HEK293 (cell line): ENCODE measurements around the gene SREBF2.
A peak's percentile ranks its signal among the peaks of the same experiment; 100 is the strongest.

Experiments used
- CTCF ChIA-PET: fragments of 350-600 bp; formaldehyde crosslinking; extraction: SDS; loops from one replicate; lab custom pipeline; 2021; ENCODE audit warnings: antibody characterized with exemption; lab: Yijun Ruan, JAX
- POLR2A ChIA-PET: fragments of 300-600 bp; formaldehyde crosslinking; extraction: SDS; loops from one replicate; lab custom pipeline; 2020; ENCODE audit warnings: antibody characterized with exemption, inconsistent platforms; lab: Yijun Ruan, JAX
- H3K27ac ChIP-seq: fragments of 200-500 bp; sonication (Bioruptor generic); 2 replicates; pipeline ENCODE4 v1.5.1; 2014; ENCODE audit warnings: low read depth, low read length, control low read depth, inconsistent platforms; ENCODE audit errors: extremely low read depth
- H3K36me3 ChIP-seq, 2 experiments: fragments of 200-500 bp in 1 of 2; sonication (Bioruptor generic) in 1 of 2; 1 replicate in 1 of 2; 2 replicates in 1 of 2; pipeline ENCODE4 v1.5.1; 2014 to 2017; ENCODE audit warnings: inconsistent platforms in 2 of 2, low read length in 2 of 2; ENCODE audit not compliant: control insufficient read depth in 2 of 2, insufficient read depth in 1 of 2
- H3K4me1 ChIP-seq: fragments of 200-500 bp; sonication (Bioruptor generic); 2 replicates; pipeline ENCODE4 v1.5.1; 2014; ENCODE audit warnings: mild to moderate bottlenecking, low read length, inconsistent platforms; ENCODE audit not compliant: control insufficient read depth, insufficient read depth
- H3K4me3 ChIP-seq: 2 replicates; pipeline ENCODE4 v1.5.1; 2011; ENCODE audit warnings: low read depth, mild to moderate bottlenecking, control low read depth, low read length, moderate library complexity
- H3K9me3 ChIP-seq: fragments of 200-500 bp; sonication (Bioruptor generic); 2 replicates; pipeline ENCODE4 v1.5.1; 2014; ENCODE audit warnings: low read depth, low read length, inconsistent platforms; ENCODE audit not compliant: control insufficient read depth, insufficient read depth
- EGR2 ChIP-seq: fragments of 450-650 bp; formaldehyde crosslinking; IDR thresholded peaks from 2 replicates; pipeline ENCODE4 v1.5.1; 2016; ENCODE audit warnings: low read depth, missing biosample characterization, missing genetic modification characterization
- MZF1 ChIP-seq: fragments of 450-650 bp; formaldehyde crosslinking; IDR thresholded peaks from 2 replicates; pipeline ENCODE4 v1.5.1; 2017; ENCODE audit warnings: missing biosample characterization, missing genetic modification characterization, borderline replicate concordance
- PRDM4 ChIP-seq: fragments of 450-650 bp; formaldehyde crosslinking; IDR thresholded peaks from 2 replicates; pipeline ENCODE4 v1.5.1; 2017; ENCODE audit warnings: missing biosample characterization, missing genetic modification characterization
- SP3 ChIP-seq: fragments of 450-650 bp; formaldehyde crosslinking; IDR thresholded peaks from 2 replicates; pipeline ENCODE4 v1.5.1; 2016; ENCODE audit warnings: missing biosample characterization, missing genetic modification characterization
- ZBTB10 ChIP-seq: fragments of 450-650 bp; formaldehyde crosslinking; IDR thresholded peaks from 2 replicates; pipeline ENCODE4 v1.5.1; 2016; ENCODE audit warnings: missing biosample characterization, missing genetic modification characterization
- ZBTB20 ChIP-seq: fragments of 450-650 bp; formaldehyde crosslinking; IDR thresholded peaks from 2 replicates; pipeline ENCODE4 v1.5.1; 2016; ENCODE audit warnings: missing biosample characterization, missing genetic modification characterization
- ZFHX2 ChIP-seq: fragments of 450-650 bp; formaldehyde crosslinking; conservative IDR thresholded peaks from 2 replicates; pipeline ENCODE4 v1.5.1; 2016; ENCODE audit warnings: missing biosample characterization, missing genetic modification characterization
- ZNF280D ChIP-seq: fragments of 450-650 bp; formaldehyde crosslinking; IDR thresholded peaks from 2 replicates; pipeline ENCODE4 v1.5.1; 2016; ENCODE audit warnings: missing biosample characterization, missing genetic modification characterization
- ZNF596 ChIP-seq: fragments of 450-650 bp; IDR thresholded peaks from 2 replicates; pipeline ENCODE4 v1.5.0; 2018; ENCODE audit warnings: missing biosample characterization, mild to moderate bottlenecking, missing genetic modification characterization, moderate library complexity
- TF ChIP-seq, protein P1 (sequence below): fragments of 450-650 bp; formaldehyde crosslinking; IDR thresholded peaks from 2 replicates; pipeline ENCODE4 v1.5.1; 2016; ENCODE audit warnings: missing biosample characterization, missing genetic modification characterization, low read depth
- TF ChIP-seq, protein P2 (sequence below): fragments of 450-650 bp; formaldehyde crosslinking; IDR thresholded peaks from 2 replicates; pipeline ENCODE4 v1.5.1; 2016; ENCODE audit warnings: missing biosample characterization, missing genetic modification characterization

The SREBF2 gene

GRCh38 chr22:41862530-41863266, 29.8 kb downstream of the SREBF2 start:
- peak; percentile 92 for TF ChIP-seq ZFHX2
- no peak for TF ChIP-seq ZBTB10 (tag by site-specific recombination)
- no peak for TF ChIP-seq ZNF596 (tag by site-specific recombination)
- TF ChIP-seq ZBTB20, result peak; percentile 69
- TF ChIP-seq, protein P1, sequence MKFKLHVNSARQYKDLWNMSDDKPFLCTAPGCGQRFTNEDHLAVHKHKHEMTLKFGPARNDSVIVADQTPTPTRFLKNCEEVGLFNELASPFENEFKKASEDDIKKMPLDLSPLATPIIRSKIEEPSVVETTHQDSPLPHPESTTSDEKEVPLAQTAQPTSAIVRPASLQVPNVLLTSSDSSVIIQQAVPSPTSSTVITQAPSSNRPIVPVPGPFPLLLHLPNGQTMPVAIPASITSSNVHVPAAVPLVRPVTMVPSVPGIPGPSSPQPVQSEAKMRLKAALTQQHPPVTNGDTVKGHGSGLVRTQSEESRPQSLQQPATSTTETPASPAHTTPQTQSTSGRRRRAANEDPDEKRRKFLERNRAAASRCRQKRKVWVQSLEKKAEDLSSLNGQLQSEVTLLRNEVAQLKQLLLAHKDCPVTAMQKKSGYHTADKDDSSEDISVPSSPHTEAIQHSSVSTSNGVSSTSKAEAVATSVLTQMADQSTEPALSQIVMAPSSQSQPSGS (tag by site-specific recombination), result no peak
- peak; percentile 97 for TF ChIP-seq EGR2 (tag by site-specific recombination)
- TF ChIP-seq ZNF280D (tag by site-specific recombination), result no peak
- TF ChIP-seq PRDM4 (tag by site-specific recombination), result no peak
- TF ChIP-seq SP3 (tag by site-specific recombination), result no peak
- H3K27ac ChIP-seq, result peak overlapping the region; percentile 55
- no peaks in the 10 kb centered on the region for H3K9me3 ChIP-seq
- H3K4me3 ChIP-seq, result no peak overlapping the region
- ChIA-PET CTCF (interaction anchor here (0.6 to 2.8 kb wide), 8 partner anchors 20 to 165 kb away, joined by 3 to 22 read pairs (median 5); no protein-coding TSS in a partner anchor), POLR2A (interaction anchor here (0.6 to 0.9 kb wide), 3 partner anchors 62 to 84 kb away, joined by 3 to 5 read pairs (median 4); partner anchors contain the start of genes CCDC134 and CENPM)
- H3K4me1 ChIP-seq, result peaks cover 15% of the 10 kb centered on the region
- H3K36me3 ChIP-seq, result peaks cover 8 to 12% of the 10 kb centered on the region in 2 experiments

DNA sequence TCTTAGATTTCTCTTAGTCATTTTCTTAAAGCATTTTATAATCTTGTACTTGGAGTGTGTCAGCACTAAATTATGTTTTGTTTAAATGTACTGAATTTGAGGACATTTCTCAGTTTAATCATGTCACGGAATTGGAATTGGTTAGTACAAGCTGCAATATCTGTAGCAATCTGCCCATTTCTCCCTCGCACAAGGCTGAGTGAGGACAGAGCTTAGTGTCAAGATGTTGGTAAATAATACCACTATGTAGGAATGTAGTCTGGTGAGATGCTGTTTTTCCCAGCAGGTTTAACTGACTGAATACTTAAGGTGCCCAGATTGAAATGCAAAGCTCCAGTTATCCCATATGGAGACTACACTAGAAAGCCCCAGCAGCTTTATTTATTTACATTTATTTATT, 30.6 kb downstream of the SREBF2 start:
- H3K9me3 ChIP-seq, result no peaks in the 10 kb centered on the region
- no peak for TF ChIP-seq MZF1 (tag by site-specific recombination)
- TF ChIP-seq, protein P2, sequence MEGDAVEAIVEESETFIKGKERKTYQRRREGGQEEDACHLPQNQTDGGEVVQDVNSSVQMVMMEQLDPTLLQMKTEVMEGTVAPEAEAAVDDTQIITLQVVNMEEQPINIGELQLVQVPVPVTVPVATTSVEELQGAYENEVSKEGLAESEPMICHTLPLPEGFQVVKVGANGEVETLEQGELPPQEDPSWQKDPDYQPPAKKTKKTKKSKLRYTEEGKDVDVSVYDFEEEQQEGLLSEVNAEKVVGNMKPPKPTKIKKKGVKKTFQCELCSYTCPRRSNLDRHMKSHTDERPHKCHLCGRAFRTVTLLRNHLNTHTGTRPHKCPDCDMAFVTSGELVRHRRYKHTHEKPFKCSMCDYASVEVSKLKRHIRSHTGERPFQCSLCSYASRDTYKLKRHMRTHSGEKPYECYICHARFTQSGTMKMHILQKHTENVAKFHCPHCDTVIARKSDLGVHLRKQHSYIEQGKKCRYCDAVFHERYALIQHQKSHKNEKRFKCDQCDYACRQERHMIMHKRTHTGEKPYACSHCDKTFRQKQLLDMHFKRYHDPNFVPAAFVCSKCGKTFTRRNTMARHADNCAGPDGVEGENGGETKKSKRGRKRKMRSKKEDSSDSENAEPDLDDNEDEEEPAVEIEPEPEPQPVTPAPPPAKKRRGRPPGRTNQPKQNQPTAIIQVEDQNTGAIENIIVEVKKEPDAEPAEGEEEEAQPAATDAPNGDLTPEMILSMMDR, result no peak
- H3K36me3 ChIP-seq, result peaks cover 16 to 19% of the 10 kb centered on the region in 2 experiments
- 0 out of 2 replicates have a peak overlapping the region, but pooled peaks have one; percentile 55 for H3K27ac ChIP-seq
- no peak overlapping the region for H3K4me3 ChIP-seq
- ChIA-PET CTCF (interaction anchor here (1.1 to 2.8 kb wide), 4 partner anchors 10 to 166 kb away, joined by 5 to 22 read pairs (median 9); no protein-coding TSS in a partner anchor), POLR2A (interaction anchor here (0.6 to 1.0 kb wide), 2 partner anchors 44 to 175 kb away, joined by 3 to 4 read pairs; partner anchors contain the start of gene SNU13)
- peaks cover 13% of the 10 kb centered on the region for H3K4me1 ChIP-seq
